Prostate gland (tissue), 2 donors: ENCODE data around the gene CAPN1. TPM values are rescaled to one million over a fixed set of nuclear protein-coding genes. Genes with fewer than 3 reads are reported as not detected.

ENCODE experiments used
- DNase-seq: peaks from one replicate; pipeline ENCODE4 v3.0.0-alpha.2; 2019; ENCODE audit warnings: low spot score
- H3K27ac ChIP-seq, 2 donors: fragments of 200-600 bp; sonication (generic); 2 replicates each; pipeline ENCODE4 v1.5.1; 2017 to 2019
- H3K27me3 ChIP-seq: fragments of 200-600 bp; sonication (generic); replicated peaks from 2 replicates; pipeline ENCODE4 v1.5.1; 2019; ENCODE audit not compliant: insufficient read depth
- H3K36me3 ChIP-seq, 2 donors: fragments of 200-600 bp; sonication (generic); 1 replicate in 1 of 2; 2 replicates in 1 of 2; pipeline versions ENCODE4 v1.5.1 to v1.8.1; 2017 to 2019
- H3K4me1 ChIP-seq: fragments of 200-600 bp; sonication (generic); replicated peaks from 2 replicates; pipeline ENCODE4 v1.5.1; 2019
- H3K4me3 ChIP-seq, 2 donors: fragments of 200-600 bp; sonication (generic); 2 replicates each; pipeline ENCODE4 v1.5.1; 2017 to 2019
- H3K9me3 ChIP-seq: fragments of 200-600 bp; sonication (generic); 2 replicates; pipeline ENCODE4 v1.5.1; 2017
- CTCF ChIP-seq, 4 experiments: fragments of 200-600 bp in 2 of 4; fragments of 450-650 bp in 2 of 4; sonication (generic) in 2 of 4; IDR thresholded peaks; 1 replicate in 3 of 4; 2 replicates in 1 of 4; pipeline ENCODE4 v1.5.1; 2016 to 2019; ENCODE audit warnings: antibody characterized with exemption in 4 of 4, mild to moderate bottlenecking in 2 of 4, moderate library complexity in 2 of 4
- POLR2A ChIP-seq: fragments of 450-650 bp; IDR thresholded peaks from one replicate; pipeline ENCODE4 v1.6.1; 2016; ENCODE audit warnings: antibody characterized with exemption, mild to moderate bottlenecking
- POLR2AphosphoS5 ChIP-seq: sonication (generic); formaldehyde crosslinking; IDR thresholded peaks from one replicate; pipeline ENCODE4 v1.6.1; 2017; ENCODE audit warnings: antibody characterized with exemption
- WGBS: methylation state at CpG from one replicate; pipeline ENCODE4 v1.1.5; 2018; 5-methylcytosine and 5-hydroxymethylcytosine counted together
- intact Hi-C: fragments of 100-400 bp; cut with DNase I; formaldehyde crosslinking; loops from one replicate; pipeline ENCODE4 v1.14.2; 2022
- small RNA-seq, 2 donors: library from RNA; depleted of rRNA; stranded (forward); fragments of <200 nt; gene quantifications; one replicate each; pipeline ENCODE3, GENCODE V24; 2016
- total RNA-seq, 2 donors: library from RNA; depleted of rRNA; stranded (reverse); fragments of >200 nt; gene quantifications; one replicate each; pipeline ENCODE4 v1.1.0, GENCODE V29; 2016

Gene CAPN1
- total RNA-seq, 2 donors from 2014 or later: 215 to 374 TPM

GRCh38 chr11:65258988-65259387 is 77.3 kb downstream of the CAPN1 start:
- Histone ChIP-seq H3K27ac (no peak overlapping the region), H3K27me3 (no peaks in the 10 kb centered on the region), H3K36me3 (no peaks in the 10 kb centered on the region), H3K9me3 (no peaks in the 10 kb centered on the region), H3K4me1 (no peaks in the 10 kb centered on the region), H3K4me3 (no peak overlapping the region)
- 77% methylated on average over 5 of the region's 5 CpGs for WGBS
- TF ChIP-seq POLR2AphosphoS5 (no peak), POLR2A (no peak), CTCF (IDR thresholded peaks at IDR 0.05) (no peak)
- intact Hi-C loops: no loop called here
- DNase-seq: no peak

- 98% methylated on average over 17 of the region's 17 CpGs for WGBS
- H3K27me3 ChIP-seq: no peaks in the 10 kb centered on the region
- H3K4me3 ChIP-seq: no peak overlapping the region
- no peak for TF ChIP-seq POLR2AphosphoS5
- TF ChIP-seq CTCF (IDR thresholded peaks at IDR 0.05): no peak
- TF ChIP-seq POLR2A: no peak
- intact Hi-C loops: no loop called here
- no peaks in the 10 kb centered on the region for H3K4me1 ChIP-seq
- H3K9me3 ChIP-seq: no peaks in the 10 kb centered on the region
- no peak for DNase-seq
- H3K27ac ChIP-seq: no peak overlapping the region
- no peaks in the 10 kb centered on the region for H3K36me3 ChIP-seq
Measured at GRCh38 chr11:65260302-65260701, 78.6 kb downstream of the CAPN1 start.

- Histone ChIP-seq H3K36me3 (no peaks in the 10 kb centered on the region), H3K27me3 (no peaks in the 10 kb centered on the region), H3K4me3 (peak overlapping the region; percentile 43 to 59), H3K9me3 (no peaks in the 10 kb centered on the region), H3K27ac (peak overlapping the region; percentile 77 to 78), H3K4me1 (no peaks in the 10 kb centered on the region)
- intact Hi-C loops: no loop called here
- no peak for TF ChIP-seq POLR2AphosphoS5
- TF ChIP-seq POLR2A: no peak
- TF ChIP-seq CTCF (IDR thresholded peaks at IDR 0.05): no peak
- no peak for DNase-seq
- WGBS: 59% methylated on average over 26 of the region's 26 CpGs
Measured at GRCh38 chr11:65260756-65261590, 79.2 kb downstream of the CAPN1 start.

Small RNA genes lying within 50 kb of the gene (small RNA-seq; reads per million reads assigned to genes)
- gene HIGD1AP10 (0 reads per million in 2 donors), gene PDCL2P2 (0 reads per million in 2 donors), gene RNU2-23P (0 reads per million in 2 donors)

Other genes with a start within 250 kb of the CAPN1 start
- gene GPHA2, start 246.0 kb upstream of the CAPN1 start, total RNA-seq: not detected
- 1 to 10 TPM in 1 of 2 donors, not detected in 1; 7.4 TPM for gene MAJIN, start 209.8 kb upstream of the CAPN1 start, total RNA-seq
- gene BATF2, start 185.0 kb upstream of the CAPN1 start, total RNA-seq: 1 to 10 TPM; 1.5 TPM
- gene ARL2, start 167.8 kb upstream of the CAPN1 start, total RNA-seq: 100 to 1,000 TPM in 1 of 2 donors, 10 to 100 TPM in 1; 86.5 to 135 TPM
- gene SNX15, start 154.5 kb upstream of the CAPN1 start, total RNA-seq: 10 to 100 TPM; 23.4 to 25.2 TPM
- gene SAC3D1, start 140.7 kb upstream of the CAPN1 start, total RNA-seq: 10 to 100 TPM; 25.0 to 29.4 TPM
- gene NAALADL1, start 123.4 kb upstream of the CAPN1 start, total RNA-seq: 10 to 100 TPM in 1 of 2 donors, 1 to 10 TPM in 1; 8.5 to 15.6 TPM
- gene CDCA5, start 97.9 kb upstream of the CAPN1 start, total RNA-seq: 10 to 100 TPM in 1 of 2 donors, 1 to 10 TPM in 1; 2.3 to 17.8 TPM
- gene ZFPL1, start 97.7 kb upstream of the CAPN1 start, total RNA-seq: 10 to 100 TPM; 61.6 to 62.6 TPM
- gene VPS51, start 85.7 kb upstream of the CAPN1 start, total RNA-seq: 100 to 1,000 TPM; 323 to 542 TPM
- gene TM7SF2, start 70.1 kb upstream of the CAPN1 start, total RNA-seq: 100 to 1,000 TPM in 1 of 2 donors, 10 to 100 TPM in 1; 73.9 to 185 TPM
- 10 to 100 TPM; 32.7 to 37.8 TPM for gene ZNHIT2, start 64.2 kb upstream of the CAPN1 start, total RNA-seq
- gene FAU, start 59.8 kb upstream of the CAPN1 start, total RNA-seq: 100 to 1,000 TPM; 654 to 691 TPM
- gene MRPL49, start 59.6 kb upstream of the CAPN1 start, total RNA-seq: 100 to 1,000 TPM in 1 of 2 donors, 10 to 100 TPM in 1; 99.9 to 113 TPM
- gene SYVN1, start 47.4 kb upstream of the CAPN1 start, total RNA-seq: 100 to 1,000 TPM in 1 of 2 donors, 10 to 100 TPM in 1; 89.7 to 108 TPM
- not detected for gene SPDYC, start 11.7 kb upstream of the CAPN1 start, total RNA-seq
- 10 to 100 TPM; 21.6 to 25.9 TPM for gene POLA2, start 80.0 kb downstream of the CAPN1 start, total RNA-seq
- 1 to 10 TPM; 7.7 to 8.7 TPM for gene CDC42EP2, start 132.9 kb downstream of the CAPN1 start, total RNA-seq
- gene DPF2, start 151.9 kb downstream of the CAPN1 start, total RNA-seq: 10 to 100 TPM; 39.3 to 74.1 TPM
- 1 to 10 TPM in 1 of 2 donors, under 1 TPM in 1; 0.27 to 4.7 TPM for gene TIGD3, start 172.8 kb downstream of the CAPN1 start, total RNA-seq
- gene SLC25A45, start 200.7 kb downstream of the CAPN1 start, total RNA-seq: 10 to 100 TPM; 11.7 to 13.3 TPM
- 100 to 1,000 TPM in 1 of 2 donors, 10 to 100 TPM in 1; 36.1 to 106 TPM for gene FRMD8, start 204.7 kb downstream of the CAPN1 start, total RNA-seq
- 1,000 to 10,000 TPM in 1 of 2 donors, 100 to 1,000 TPM in 1; 110 to 1,326 TPM for gene NEAT1, start 240.9 kb downstream of the CAPN1 start, total RNA-seq